Measurements from ENCODE around the gene PGAP2. TPM values are rescaled to one million over a fixed set of nuclear protein-coding genes. Genes with fewer than 3 reads are reported as not detected.
A peak's percentile ranks its signal among the peaks of the same experiment; 100 is the strongest.
"Not testable (repeated sequence)": the region's sequence is repeated elsewhere in the genome, so short reads cannot be mapped to it uniquely, and the experiment has no call there.

The PGAP2 gene
- total RNA-seq (2014; rRNA removed; shearing (Covaris generic)) = 12.4 and 13.9 TPM in 2 replicates

GRCh38 chr11:3807909-3808860, at the start of gene PGAP2:
PGAP2 (plus strand) TSS chr11:3808560; CDS start chr11:3811260, 2,700 bp downstream.
- DNase-seq (ENCODE audit: low read depth) = peak; percentile 64

GRCh38 chr11:3764266-3764665, 44.1 kb upstream of the PGAP2 start:
- no peak for DNase-seq (ENCODE audit: low read depth)

GRCh38 chr11:3766836-3767235, 41.5 kb upstream of the PGAP2 start:
- not testable (repeated sequence) for DNase-seq (ENCODE audit: low read depth)

GRCh38 chr11:3767536-3767935, 40.8 kb upstream of the PGAP2 start:
- DNase-seq (ENCODE audit: low read depth) = no peak

- no peak for DNase-seq (ENCODE audit: low read depth)
These were observed 35.2 kb upstream of the PGAP2 start for GRCh38 chr11:3773180-3773579.

- DNase-seq (ENCODE audit: low read depth) = no peak
These were observed 32.5 kb upstream of the PGAP2 start for GRCh38 chr11:3775736-3776406.

- peak; percentile 62 for DNase-seq (ENCODE audit: low read depth)
These were observed 26.9 kb upstream of the PGAP2 start for GRCh38 chr11:3781423-3781822.

GRCh38 chr11:3782963-3783362, 25.4 kb upstream of the PGAP2 start:
- no peak for DNase-seq (ENCODE audit: low read depth)

GRCh38 chr11:3783611-3784010, 24.7 kb upstream of the PGAP2 start:
- no peak for DNase-seq (ENCODE audit: low read depth)

GRCh38 chr11:3786781-3787428, 21.5 kb upstream of the PGAP2 start:
- peak; percentile 75 for DNase-seq (ENCODE audit: low read depth)

- not testable (repeated sequence) for DNase-seq (ENCODE audit: low read depth)
These were observed 14.0 kb upstream of the PGAP2 start for GRCh38 chr11:3794387-3794786.

GRCh38 chr11:3795131-3796001, 13.0 kb upstream of the PGAP2 start:
- DNase-seq (ENCODE audit: low read depth) = no peak

GRCh38 chr11:3796002-3796311, 12.4 kb upstream of the PGAP2 start:
- DNase-seq (ENCODE audit: low read depth) = no peak

GRCh38 chr11:3796346-3796745, 12.0 kb upstream of the PGAP2 start:
- no peak for DNase-seq (ENCODE audit: low read depth)

GRCh38 chr11:3796801-3797328, 11.5 kb upstream of the PGAP2 start:
- DNase-seq (ENCODE audit: low read depth) = no peak

GRCh38 chr11:3797329-3798090, 10.8 kb upstream of the PGAP2 start, which contains the start of gene NUP98:
NUP98 (minus strand) TSS chr11:3797554; CDS start chr11:3782117, 15,437 bp downstream.
- DNase-seq (ENCODE audit: low read depth) = peak; percentile 100

GRCh38 chr11:3799143-3799542, 9.2 kb upstream of the PGAP2 start:
- DNase-seq (ENCODE audit: low read depth) = no peak

- DNase-seq (ENCODE audit: low read depth) = no peak
These were observed 8.5 kb upstream of the PGAP2 start for GRCh38 chr11:3799873-3800272.

GRCh38 chr11:3802011-3802790, 6.2 kb upstream of the PGAP2 start:
- DNase-seq (ENCODE audit: low read depth) = no peak
